Activated CD4-positive, alpha-beta T cell treated with anti-CD3 and anti-CD28 coated beads, Interleukin-2, amount 10 ng/mL, durations not matched to agents 24 days and 14 days (primary cell): Measurements from ENCODE around the gene SHBG. TPM values are rescaled to one million over a fixed set of nuclear protein-coding genes. Genes with fewer than 3 reads are reported as not detected.
A peak's percentile ranks its signal among the peaks of the same experiment; 100 is the strongest.

ENCODE experiments used
- DNase-seq: peaks from one replicate; pipeline ENCODE4 v3.0.0; 2022
- H3K27ac Mint-ChIP-seq: one replicate; pipeline ENCODE4 v1.8.0; 2022; ENCODE audit warnings: mild to moderate bottlenecking, mixed read lengths
- H3K27me3 Mint-ChIP-seq: one replicate; pipeline ENCODE4 v1.8.0; 2022; ENCODE audit warnings: mixed read lengths
- H3K36me3 Mint-ChIP-seq: one replicate; pipeline ENCODE4 v1.8.0; 2022; ENCODE audit warnings: low read depth, mild to moderate bottlenecking, mixed read lengths
- H3K4me1 Mint-ChIP-seq: one replicate; pipeline ENCODE4 v1.8.0; 2021; ENCODE audit warnings: mixed read lengths
- H3K4me3 Mint-ChIP-seq: one replicate; pipeline ENCODE4 v1.8.0; 2022; ENCODE audit warnings: mild to moderate bottlenecking, moderate library complexity, mixed read lengths
- H3K9me3 Mint-ChIP-seq: one replicate; pipeline ENCODE4 v1.8.0; 2021; ENCODE audit warnings: mixed read lengths
- intact Hi-C: fragments of 100-400 bp; cut with micrococcal nuclease; formaldehyde crosslinking; loops from one replicate; pipeline ENCODE4 v1.15.1; 2023
- total RNA-seq: library from RNA; stranded (reverse); gene quantifications from 2 replicates; pipeline ENCODE4 v1.2.3, GENCODE V29; 2022

Gene SHBG
- total RNA-seq, 1 donor from 2014 or later: not detected

GRCh38 chr17:7646457-7646856 is 16.5 kb downstream of the SHBG start:
- intact Hi-C loops: no loop called here
- no peaks in the 10 kb centered on the region for H3K36me3 Mint-ChIP-seq
- DNase-seq: no peak
- no peak overlapping the region for H3K27ac Mint-ChIP-seq
- H3K4me3 Mint-ChIP-seq: no peak overlapping the region
- H3K27me3 Mint-ChIP-seq: peaks cover 27% of the 10 kb centered on the region
- H3K9me3 Mint-ChIP-seq: no peaks in the 10 kb centered on the region
- peaks cover 23% of the 10 kb centered on the region for H3K4me1 Mint-ChIP-seq

GRCh38 chr17:7647018-7647417 is 17.1 kb downstream of the SHBG start:
- Mint-ChIP-seq H3K27ac (no peak overlapping the region), H3K36me3 (no peaks in the 10 kb centered on the region), H3K4me3 (no peak overlapping the region), H3K27me3 (peaks cover 30% of the 10 kb centered on the region), H3K9me3 (no peaks in the 10 kb centered on the region), H3K4me1 (peaks cover 23% of the 10 kb centered on the region)
- intact Hi-C loops: no loop called here
- no peak for DNase-seq

- Mint-ChIP-seq H3K27me3 (peaks cover 57% of the 10 kb centered on the region), H3K27ac (peak within 1 kb of the TSS; percentile 23), H3K36me3 (no peaks in the 10 kb centered on the region), H3K9me3 (no peaks in the 10 kb centered on the region), H3K4me1 (peaks cover 15% of the 10 kb centered on the region), H3K4me3 (peak within 1 kb of the TSS; percentile 82)
- intact Hi-C loops: loop anchor here (1.0 to 5.0 kb wide), 2 partner anchors 33 to 36 kb away; no protein-coding TSS in a partner anchor
- peak; percentile 92 for DNase-seq
These were observed 20.7 kb downstream of the SHBG start, which contains the start of gene ATP1B2 for GRCh38 chr17:7650509-7651096. Gene ATP1B2 (plus strand): TSS chr17:7650926. CDS start chr17:7651519, 593 bp downstream.

- H3K4me3 Mint-ChIP-seq: peak overlapping the region; percentile 82
- H3K9me3 Mint-ChIP-seq: no peaks in the 10 kb centered on the region
- no peaks in the 10 kb centered on the region for H3K36me3 Mint-ChIP-seq
- DNase-seq: no peak
- intact Hi-C loops: loop anchor here (5.0 kb wide), 1 partner anchor 34 kb away; no protein-coding TSS in a partner anchor
- H3K27ac Mint-ChIP-seq: peak overlapping the region; percentile 23
- H3K27me3 Mint-ChIP-seq: peaks cover 57% of the 10 kb centered on the region
- peaks cover 15% of the 10 kb centered on the region for H3K4me1 Mint-ChIP-seq
These were observed 21.2 kb downstream of the SHBG start for GRCh38 chr17:7651097-7651664.

- H3K36me3 Mint-ChIP-seq: no peaks in the 10 kb centered on the region
- H3K9me3 Mint-ChIP-seq: no peaks in the 10 kb centered on the region
- peaks cover 56% of the 10 kb centered on the region for H3K27me3 Mint-ChIP-seq
- DNase-seq: no peak
- H3K4me3 Mint-ChIP-seq: peak overlapping the region; percentile 50
- intact Hi-C loops: loop anchor here (5.0 kb wide), 1 partner anchor 35 kb away; no protein-coding TSS in a partner anchor
- H3K27ac Mint-ChIP-seq: no peak overlapping the region
- H3K4me1 Mint-ChIP-seq: peaks cover 15% of the 10 kb centered on the region
These were observed 21.9 kb downstream of the SHBG start for GRCh38 chr17:7651665-7652387.

- DNase-seq: no peak
- peaks cover 56% of the 10 kb centered on the region for H3K27me3 Mint-ChIP-seq
- H3K36me3 Mint-ChIP-seq: no peaks in the 10 kb centered on the region
- H3K27ac Mint-ChIP-seq: no peak overlapping the region
- no peak overlapping the region for H3K4me3 Mint-ChIP-seq
- intact Hi-C loops: loop anchor here (5.0 kb wide), 1 partner anchor 35 kb away; no protein-coding TSS in a partner anchor
- peaks cover 15% of the 10 kb centered on the region for H3K4me1 Mint-ChIP-seq
- H3K9me3 Mint-ChIP-seq: no peaks in the 10 kb centered on the region
These were observed 22.7 kb downstream of the SHBG start for GRCh38 chr17:7652388-7653356.

- Mint-ChIP-seq H3K4me1 (peaks cover 13% of the 10 kb centered on the region), H3K4me3 (no peak overlapping the region), H3K27ac (no peak overlapping the region), H3K27me3 (peaks cover 44% of the 10 kb centered on the region), H3K9me3 (no peaks in the 10 kb centered on the region), H3K36me3 (peaks cover 2% of the 10 kb centered on the region)
- intact Hi-C loops: loop anchor here (5.0 kb wide), 1 partner anchor 38 kb away; no protein-coding TSS in a partner anchor
- DNase-seq: no peak
These were observed 25.1 kb downstream of the SHBG start for GRCh38 chr17:7654832-7655540.

- peaks cover 2% of the 10 kb centered on the region for H3K36me3 Mint-ChIP-seq
- intact Hi-C loops: no loop called here
- peaks cover 8% of the 10 kb centered on the region for H3K4me1 Mint-ChIP-seq
- H3K27me3 Mint-ChIP-seq: peaks cover 39% of the 10 kb centered on the region
- H3K9me3 Mint-ChIP-seq: no peaks in the 10 kb centered on the region
- H3K4me3 Mint-ChIP-seq: no peak overlapping the region
- H3K27ac Mint-ChIP-seq: no peak overlapping the region
- DNase-seq: no peak
These were observed 25.6 kb downstream of the SHBG start for GRCh38 chr17:7655541-7655840.

GRCh38 chr17:7656958-7657609 is 27.1 kb downstream of the SHBG start:
- peaks cover 30% of the 10 kb centered on the region for H3K27me3 Mint-ChIP-seq
- no peak overlapping the region for H3K27ac Mint-ChIP-seq
- intact Hi-C loops: no loop called here
- H3K4me1 Mint-ChIP-seq: peaks cover under 1% of the 10 kb centered on the region
- H3K36me3 Mint-ChIP-seq: peaks cover 2% of the 10 kb centered on the region
- no peaks in the 10 kb centered on the region for H3K9me3 Mint-ChIP-seq
- H3K4me3 Mint-ChIP-seq: no peak overlapping the region
- DNase-seq: no peak

GRCh38 chr17:7667656-7668406 is 37.9 kb downstream of the SHBG start:
- no peaks in the 10 kb centered on the region for H3K4me1 Mint-ChIP-seq

GRCh38 chr17:7668482-7668881 is 38.5 kb downstream of the SHBG start:
- intact Hi-C loops: no loop called here
- Mint-ChIP-seq H3K9me3 (peaks cover 1% of the 10 kb centered on the region), H3K27me3 (no peaks in the 10 kb centered on the region), H3K36me3 (peaks cover 43% of the 10 kb centered on the region), H3K4me1 (no peaks in the 10 kb centered on the region), H3K4me3 (no peak overlapping the region), H3K27ac (no peak overlapping the region)
- no peak for DNase-seq

More at GRCh38 chr17:7667656-7668406, 37.9 kb downstream of the SHBG start:
- Mint-ChIP-seq H3K27me3 (no peaks in the 10 kb centered on the region), H3K9me3 (no peaks in the 10 kb centered on the region), H3K4me3 (no peak overlapping the region), H3K36me3 (peaks cover 38% of the 10 kb centered on the region), H3K27ac (no peak overlapping the region)
- intact Hi-C loops: no loop called here
- no peak for DNase-seq

- intact Hi-C loops: no loop called here
- no peak overlapping the region for H3K4me3 Mint-ChIP-seq
These were observed 43.3 kb downstream of the SHBG start for GRCh38 chr17:7673239-7673638.

More at GRCh38 chr17:7673239-7673638, 43.3 kb downstream of the SHBG start:
- DNase-seq: peak; percentile 77
- H3K27me3 Mint-ChIP-seq: no peaks in the 10 kb centered on the region
- H3K9me3 Mint-ChIP-seq: peaks cover 7% of the 10 kb centered on the region
- peaks cover 3% of the 10 kb centered on the region for H3K4me1 Mint-ChIP-seq
- peaks cover 66% of the 10 kb centered on the region for H3K36me3 Mint-ChIP-seq
- H3K27ac Mint-ChIP-seq: no peak overlapping the region
